Skeletal muscle tissue (tissue), 4 donors: Measurements from ENCODE around the gene LEMD1. TPM values are rescaled to one million over a fixed set of nuclear protein-coding genes. Genes with fewer than 3 reads are reported as not detected.
A peak's percentile ranks its signal among the peaks of the same experiment; 100 is the strongest.
"Not testable (repeated sequence)": the region's sequence is repeated elsewhere in the genome, so short reads cannot be mapped to it uniquely, and the experiment has no call there.

Source experiments
- H3K27ac ChIP-seq: one replicate; pipeline ENCODE4 v1.7.0; 2013; ENCODE audit warnings: mild to moderate bottlenecking, low read depth, low read length, inconsistent platforms
- H3K27me3 ChIP-seq, 3 donors: one replicate each; pipeline ENCODE4 v1.7.0; 2013; ENCODE audit warnings: low read length in 3 of 3; ENCODE audit not compliant: control insufficient read depth in 3 of 3, insufficient read depth in 3 of 3
- H3K36me3 ChIP-seq, 3 donors: one replicate each; pipeline ENCODE4 v1.7.0; 2013; ENCODE audit warnings: low read length in 3 of 3; ENCODE audit not compliant: control insufficient read depth in 3 of 3, insufficient read depth in 3 of 3
- H3K4me1 ChIP-seq, 3 donors: one replicate each; pipeline ENCODE4 v1.7.0; 2013; ENCODE audit warnings: low read length in 3 of 3, mild to moderate bottlenecking in 3 of 3; ENCODE audit not compliant: control insufficient read depth in 3 of 3, insufficient read depth in 3 of 3
- H3K4me3 ChIP-seq, 3 donors: one replicate each; pipeline ENCODE4 v1.7.0; 2013; ENCODE audit warnings: low read length in 3 of 3
- H3K9ac ChIP-seq, 3 donors: one replicate each; pipeline ENCODE4 v1.7.0; 2013; ENCODE audit warnings: low read length in 3 of 3, mild to moderate bottlenecking in 3 of 3, moderate library complexity in 2 of 3, low read depth in 1 of 3
- H3K9me3 ChIP-seq, 3 donors: one replicate each; pipeline ENCODE4 v1.7.0; 2013; ENCODE audit warnings: low read length in 3 of 3; ENCODE audit not compliant: control insufficient read depth in 3 of 3
- total RNA-seq: library from RNA; depleted of rRNA; stranded (reverse); fragments of >200 nt; gene quantifications from one replicate; pipeline ENCODE4 v1.2.3, GENCODE V29; 2014
- donor health status: Osteomylitis.

LEMD1 gene
- total RNA-seq, 1 donor from 2014 or later = not detected

GRCh38 chr1:205440476-205441317 is 18.8 kb upstream of the LEMD1 start:
- Histone ChIP-seq H3K27ac (no peak overlapping the region), H3K9ac (no peak overlapping the region), H3K36me3 (no peaks in the 10 kb centered on the region), H3K9me3 (no peaks in the 10 kb centered on the region), H3K4me3 (peak overlapping the region in 1 of 3 donors; percentile 14), H3K27me3 (peaks cover 0 to 4% (median 0%) of the 10 kb centered on the region in 3 donors), H3K4me1 (peaks cover 53 to 79% (median 66%) of the 10 kb centered on the region in 3 donors)

GRCh38 chr1:205440121-205440475 is 18.2 kb upstream of the LEMD1 start:
- no peak overlapping the region for H3K27ac ChIP-seq

GRCh38 chr1:205438213-205439158 is 16.6 kb upstream of the LEMD1 start:
- Histone ChIP-seq H3K27me3 (peaks cover 0 to 4% (median under 1%) of the 10 kb centered on the region in 3 donors), H3K4me1 (peaks cover 49 to 65% (median 61%) of the 10 kb centered on the region in 3 donors), H3K4me3 (no peak overlapping the region), H3K27ac (no peak overlapping the region), H3K9me3 (no peaks in the 10 kb centered on the region), H3K36me3 (no peaks in the 10 kb centered on the region), H3K9ac (peak overlapping the region in 2 of 3 donors; percentile 16 to 53)

More at GRCh38 chr1:205440121-205440475, 18.2 kb upstream of the LEMD1 start:
- H3K9ac ChIP-seq = no peak overlapping the region
- peaks cover 0 to 4% (median 0%) of the 10 kb centered on the region in 3 donors for H3K27me3 ChIP-seq
- H3K4me1 ChIP-seq = peaks cover 49 to 75% (median 62%) of the 10 kb centered on the region in 3 donors
- H3K9me3 ChIP-seq = no peaks in the 10 kb centered on the region
- H3K36me3 ChIP-seq = no peaks in the 10 kb centered on the region
- no peak overlapping the region for H3K4me3 ChIP-seq

GRCh38 chr1:205437570-205437969 is 15.7 kb upstream of the LEMD1 start:
- no peak overlapping the region for H3K27ac ChIP-seq
- no peaks in the 10 kb centered on the region for H3K9me3 ChIP-seq
- H3K4me3 ChIP-seq = no peak overlapping the region
- no peaks in the 10 kb centered on the region for H3K36me3 ChIP-seq
- H3K27me3 ChIP-seq = peaks cover 0 to 4% (median 4%) of the 10 kb centered on the region in 3 donors
- H3K9ac ChIP-seq = no peak overlapping the region
- H3K4me1 ChIP-seq = peaks cover 44 to 57% (median 56%) of the 10 kb centered on the region in 3 donors

GRCh38 chr1:205436776-205437410 is 15.0 kb upstream of the LEMD1 start:
- peaks cover 37 to 51% (median 50%) of the 10 kb centered on the region in 3 donors for H3K4me1 ChIP-seq
- no peak overlapping the region for H3K4me3 ChIP-seq
- no peaks in the 10 kb centered on the region for H3K9me3 ChIP-seq
- H3K27me3 ChIP-seq = peaks cover 2 to 8% (median 4%) of the 10 kb centered on the region in 3 donors
- no peaks in the 10 kb centered on the region for H3K36me3 ChIP-seq
- no peak overlapping the region for H3K9ac ChIP-seq
- H3K27ac ChIP-seq = no peak overlapping the region

DNA sequence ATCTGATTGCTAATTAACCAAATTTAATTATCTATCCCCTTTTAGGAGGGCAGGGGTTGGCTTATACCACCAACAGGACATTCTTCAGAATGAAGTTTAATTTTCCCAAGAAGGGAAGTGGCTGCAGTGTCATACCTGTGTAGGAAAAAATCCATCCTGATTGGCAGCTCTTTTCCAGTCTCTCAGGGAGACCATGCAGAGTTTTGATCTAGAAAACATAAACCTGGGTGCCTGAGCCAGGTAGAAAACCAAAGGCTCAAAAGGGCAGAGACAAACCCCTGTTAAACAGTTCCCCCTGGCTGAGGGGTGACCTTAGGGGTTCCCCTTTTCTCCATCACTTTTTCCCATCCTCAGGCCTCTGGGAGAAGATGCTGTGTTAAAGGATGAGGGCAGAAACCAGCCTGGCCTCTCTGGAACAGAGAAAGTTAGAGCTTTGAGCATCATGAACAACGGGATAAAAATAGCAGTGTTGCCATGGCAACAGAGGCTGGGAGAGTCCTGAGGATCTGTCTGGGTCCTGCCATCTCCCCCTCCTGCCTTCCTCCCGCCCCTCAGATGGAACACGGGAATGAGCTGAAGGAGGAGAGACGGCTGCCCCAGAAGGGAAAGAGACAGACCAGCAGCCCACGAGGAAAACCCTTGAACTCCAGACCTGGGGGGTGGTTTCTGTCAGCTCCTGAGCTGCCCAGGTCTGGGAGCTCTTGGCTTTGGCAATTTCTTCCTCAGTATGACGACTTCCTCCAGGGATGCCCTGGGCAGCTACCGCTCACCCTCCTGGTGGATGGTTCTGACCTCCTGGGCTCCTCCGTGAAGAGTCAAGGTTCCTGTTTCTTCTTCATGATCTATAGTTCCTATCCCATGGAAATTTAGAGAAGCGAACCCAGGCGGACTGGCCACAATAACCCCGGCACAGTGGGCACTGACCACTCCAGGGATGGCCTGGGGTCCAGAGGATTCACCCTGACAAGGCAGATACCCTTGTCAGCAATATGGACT is 14.0 kb upstream of the LEMD1 start:
- no peaks in the 10 kb centered on the region for H3K9me3 ChIP-seq
- H3K36me3 ChIP-seq = no peaks in the 10 kb centered on the region
- H3K4me1 ChIP-seq = peaks cover 32 to 45% (median 42%) of the 10 kb centered on the region in 3 donors
- H3K27me3 ChIP-seq = peaks cover 4 to 8% (median 4%) of the 10 kb centered on the region in 3 donors
- H3K4me3 ChIP-seq = no peak overlapping the region
- no peak overlapping the region for H3K9ac ChIP-seq
- no peak overlapping the region for H3K27ac ChIP-seq

- no peaks in the 10 kb centered on the region for H3K36me3 ChIP-seq
- H3K27me3 ChIP-seq = peaks cover 4 to 8% (median 4%) of the 10 kb centered on the region in 3 donors
- H3K4me3 ChIP-seq = no peak overlapping the region
- H3K27ac ChIP-seq = no peak overlapping the region
- peaks cover 29 to 39% (median 36%) of the 10 kb centered on the region in 3 donors for H3K4me1 ChIP-seq
- H3K9me3 ChIP-seq = no peaks in the 10 kb centered on the region
- H3K9ac ChIP-seq = no peak overlapping the region
These were observed 12.9 kb upstream of the LEMD1 start for GRCh38 chr1:205434738-205435137.

DNA sequence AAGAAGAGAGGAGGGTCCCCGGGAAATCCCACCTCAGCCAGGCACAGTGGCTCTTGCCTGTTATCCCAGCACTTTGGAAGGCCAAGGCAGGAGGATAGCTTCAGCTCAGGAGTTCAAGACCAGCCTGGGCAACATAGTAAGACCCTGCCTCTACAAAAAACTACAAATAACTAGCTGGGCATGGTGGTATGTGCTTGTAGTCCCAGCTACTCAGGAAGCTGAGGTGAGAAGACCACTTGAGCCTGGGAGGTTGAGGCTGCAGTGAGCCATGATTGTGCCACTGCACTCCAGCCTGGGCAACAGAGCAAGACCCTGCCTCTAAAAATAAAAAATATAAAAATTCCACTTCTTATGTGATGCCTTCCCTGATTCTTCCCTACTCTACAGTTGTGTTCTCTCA is 10.8 kb upstream of the LEMD1 start:
- peaks cover 12 to 19% (median 16%) of the 10 kb centered on the region in 3 donors for H3K4me1 ChIP-seq
- not testable (repeated sequence) for H3K4me3 ChIP-seq, H3K9ac ChIP-seq, H3K36me3 ChIP-seq, H3K27me3 ChIP-seq, H3K9me3 ChIP-seq, H3K27ac ChIP-seq

GRCh38 chr1:205432116-205432515 is 10.3 kb upstream of the LEMD1 start:
- Histone ChIP-seq H3K36me3 (no peaks in the 10 kb centered on the region), H3K27ac (no peak overlapping the region), H3K27me3 (peaks cover 4 to 8% (median 4%) of the 10 kb centered on the region in 3 donors), H3K9ac (no peak overlapping the region), H3K4me1 (peaks cover 8 to 14% (median 10%) of the 10 kb centered on the region in 3 donors), H3K4me3 (no peak overlapping the region), H3K9me3 (no peaks in the 10 kb centered on the region)
